Keratinocyte (primary cell): Measurements from ENCODE around the gene NCAPH2. TPM values are rescaled to one million over a fixed set of nuclear protein-coding genes. Genes with fewer than 3 reads are reported as not detected.

Experiments
- DNase-seq: peaks from one replicate; pipeline ENCODE4 v3.0.0-alpha.2; 2011; ENCODE audit warnings: low read depth, missing footprints, low spot score
- FAIRE-seq: peaks from 2 replicates; lab custom pipeline; 2011; peaks lifted over from hg19 to GRCh38; lab: Jason Lieb, UNC
- H2AFZ ChIP-seq: 2 replicates; pipeline ENCODE4 v1.6.0; 2012; ENCODE audit warnings: low read length, control low read depth, inconsistent platforms; ENCODE audit not compliant: control insufficient read depth
- H3K27ac ChIP-seq: 2 replicates; pipeline ENCODE4 v1.5.1; 2011; ENCODE audit warnings: low read length; ENCODE audit not compliant: control insufficient read depth, insufficient read depth
- H3K27me3 ChIP-seq: 3 replicates; pipeline ENCODE4 v1.6.0; 2011; ENCODE audit warnings: low read length; ENCODE audit not compliant: control insufficient read depth, insufficient read depth; ENCODE audit errors: extremely low read depth
- H3K36me3 ChIP-seq, 2 experiments: 2 replicates in 1 of 2; 3 replicates in 1 of 2; pipeline ENCODE4 v1.5.1; 2011; ENCODE audit warnings: low read length in 2 of 2, mild to moderate bottlenecking in 1 of 2; ENCODE audit not compliant: control insufficient read depth in 2 of 2, insufficient read depth in 2 of 2; ENCODE audit errors: extremely low read depth in 1 of 2
- H3K4me1 ChIP-seq: 3 replicates; pipeline ENCODE4 v1.5.1; 2011; ENCODE audit warnings: low read length; ENCODE audit not compliant: control insufficient read depth, insufficient read depth; ENCODE audit errors: extremely low read depth
- H3K4me2 ChIP-seq: 3 replicates; pipeline ENCODE4 v1.6.0; 2011; ENCODE audit warnings: low read depth, low read length; ENCODE audit not compliant: control insufficient read depth, insufficient read depth; ENCODE audit errors: extremely low read depth
- H3K4me3 ChIP-seq, 3 experiments: fragments of 200-600 bp in 1 of 3; sonication (generic) in 1 of 3; 2 replicates in 2 of 3; 3 replicates in 1 of 3; pipeline ENCODE4 v1.5.1; 2011 to 2016; ENCODE audit warnings: low read length in 3 of 3, mild to moderate bottlenecking in 3 of 3, control low read depth in 2 of 3, inconsistent platforms in 1 of 3, low read depth in 1 of 3, mixed read lengths in 1 of 3, mixed run types in 1 of 3, moderate library complexity in 1 of 3; ENCODE audit not compliant: control insufficient read depth in 2 of 3, insufficient read depth in 2 of 3; ENCODE audit errors: extremely low read depth in 1 of 3
- H3K79me2 ChIP-seq: 2 replicates; pipeline ENCODE4 v1.6.0; 2012; ENCODE audit warnings: low read length; ENCODE audit not compliant: control insufficient read depth, insufficient read depth
- H3K9ac ChIP-seq: 3 replicates; pipeline ENCODE4 v1.6.0; 2011; ENCODE audit warnings: low read length; ENCODE audit not compliant: control insufficient read depth, insufficient read depth; ENCODE audit errors: extremely low read depth
- H3K9me1 ChIP-seq: 3 replicates; pipeline ENCODE4 v1.6.0; 2011; ENCODE audit warnings: low read length; ENCODE audit not compliant: control insufficient read depth, insufficient read depth; ENCODE audit errors: extremely low read depth
- H3K9me3 ChIP-seq: 2 replicates; pipeline ENCODE4 v1.5.1; 2012; ENCODE audit warnings: low read depth, low read length; ENCODE audit not compliant: control insufficient read depth
- H4K20me1 ChIP-seq: 3 replicates; pipeline ENCODE4 v1.6.0; 2011; ENCODE audit warnings: low read length; ENCODE audit not compliant: control insufficient read depth, insufficient read depth; ENCODE audit errors: extremely low read depth
- CTCF ChIP-seq, 3 experiments: IDR thresholded peaks in 1 of 3; conservative IDR thresholded peaks in 1 of 3; optimal IDR thresholded peaks in 1 of 3; 2 replicates in 2 of 3; 3 replicates in 1 of 3; pipeline versions ENCODE3 to v1.5.1; 2011; ENCODE audit warnings: low read length in 3 of 3, mild to moderate bottlenecking in 3 of 3, moderate library complexity in 2 of 3, control low read depth in 1 of 3, inconsistent platforms in 1 of 3; ENCODE audit not compliant: insufficient read depth in 2 of 3; ENCODE audit errors: extremely low read depth in 1 of 3
- EZH2 ChIP-seq: IDR thresholded peaks from one replicate; pipeline ENCODE4 v1.6.1; 2012; ENCODE audit warnings: inconsistent platforms, mild to moderate bottlenecking, low read length, moderate library complexity
- dilution Hi-C: fragments of 300-500 bp; cut with MboI; formaldehyde crosslinking; loops from one replicate; pipeline ENCODE4 v1.7.0; 2020; ENCODE audit warnings: low sequenced_read_pairs; ENCODE audit not compliant: extremely low pct_ligation_motif_present
- polyA plus RNA-seq, 5 experiments: library from polyadenylated mRNA; depleted of rRNA in 3 of 5; stranded (reverse) in 3 of 5; stranded (forward) in 1 of 5; unstranded in 1 of 5; fragments of >200 nt; gene quantifications; 1 replicate in 1 of 5; 2 replicates in 3 of 5; 3 replicates in 1 of 5; pipeline versions ENCODE4 v1.2.1 to v1.2.3, GENCODE V29; 2011 to 2012; ENCODE audit warnings: missing spikeins in 2 of 5, low read depth in 1 of 5, low replicate concordance in 1 of 5

Gene NCAPH2
- polyA plus RNA-seq, 1 donor (not counting 4 experiments of a cell fraction or from before 2014, with no cell fraction given), result 11.4 TPM

- dilution Hi-C loops, result no loop called here
- no peak for TF ChIP-seq EZH2
- TF ChIP-seq CTCF (optimal IDR thresholded peaks at IDR 0.05 in 1 of 3, IDR thresholded peaks at IDR 0.05 in 1 of 3, conservative IDR thresholded peaks at IDR 0.05 in 1 of 3; ENCODE audit: extremely low read depth in 1 of 3, insufficient read depth in 2 of 3, low read length in 3 of 3), result no peak
- Histone ChIP-seq H3K36me3 (no peaks in the 10 kb centered on the region), H3K79me2 (no peaks in the 10 kb centered on the region), H3K9ac (no peak overlapping the region), H3K27ac (no peak overlapping the region), H3K4me1 (no peaks in the 10 kb centered on the region), H3K9me3 (no peaks in the 10 kb centered on the region), H2AFZ (no peak overlapping the region), H3K4me3 (no peak overlapping the region), H3K9me1 (no peaks in the 10 kb centered on the region), H3K27me3 (peaks cover 33% of the 10 kb centered on the region), H4K20me1 (peaks cover 3% of the 10 kb centered on the region), H3K4me2 (no peak overlapping the region)
- DNase-seq, result no peak
- FAIRE-seq, result no peak
These were observed 23.8 kb upstream of the NCAPH2 start for GRCh38 chr22:50483977-50484853.

GRCh38 chr22:50485221-50486131 is 22.5 kb upstream of the NCAPH2 start:
- no peak for FAIRE-seq
- H3K27me3 ChIP-seq, result peaks cover 25% of the 10 kb centered on the region
- H3K79me2 ChIP-seq, result no peaks in the 10 kb centered on the region
- H3K36me3 ChIP-seq, result no peaks in the 10 kb centered on the region
- H3K4me2 ChIP-seq, result no peak overlapping the region
- H3K4me1 ChIP-seq, result no peaks in the 10 kb centered on the region
- H4K20me1 ChIP-seq, result peaks cover 3% of the 10 kb centered on the region
- peak in 1 of 3 experiments; percentile 1 for TF ChIP-seq CTCF (optimal IDR thresholded peaks at IDR 0.05 in 1 of 3, IDR thresholded peaks at IDR 0.05 in 1 of 3, conservative IDR thresholded peaks at IDR 0.05 in 1 of 3; ENCODE audit: extremely low read depth in 1 of 3, insufficient read depth in 2 of 3, low read length in 3 of 3)
- no peak for TF ChIP-seq EZH2
- no peak for DNase-seq
- no peak overlapping the region for H2AFZ ChIP-seq
- H3K27ac ChIP-seq, result no peak overlapping the region
- H3K4me3 ChIP-seq, result no peak overlapping the region
- dilution Hi-C loops, result no loop called here
- no peaks in the 10 kb centered on the region for H3K9me3 ChIP-seq
- no peak overlapping the region for H3K9ac ChIP-seq
- no peaks in the 10 kb centered on the region for H3K9me1 ChIP-seq
